HG02981 (cell line): ENCODE data around the gene BICC1.

ENCODE experiments used
- ATAC-seq: cut with Tn5 transposase; IDR thresholded peaks from one replicate; pipeline ENCODE4 v1.9.1; 2021; ENCODE audit warnings: mild to moderate bottlenecking, moderate library complexity; ENCODE audit not compliant: unreplicated experiment

The BICC1 gene

GRCh38 chr10:58515291-58515941 is 2.7 kb downstream of the BICC1 start:
- no peak for ATAC-seq

GRCh38 chr10:58516119-58516518 is 3.4 kb downstream of the BICC1 start:
- ATAC-seq, result no peak

- ATAC-seq, result no peak
Measured at GRCh38 chr10:58516671-58517070, 4.0 kb downstream of the BICC1 start.

- no peak for ATAC-seq
Measured at GRCh38 chr10:58517081-58517480, 4.4 kb downstream of the BICC1 start.

GRCh38 chr10:58517491-58518355 is 5.1 kb downstream of the BICC1 start:
- no peak for ATAC-seq

- ATAC-seq, result no peak
Measured at GRCh38 chr10:58518775-58519174, 6.1 kb downstream of the BICC1 start.

- no peak for ATAC-seq
Measured at GRCh38 chr10:58529077-58529728, 16.5 kb downstream of the BICC1 start.

- ATAC-seq, result peak; percentile 98
Measured at GRCh38 chr10:58531084-58531695, 18.5 kb downstream of the BICC1 start.

- ATAC-seq, result no peak
Measured at GRCh38 chr10:58535311-58535710, 22.6 kb downstream of the BICC1 start.

- ATAC-seq, result no peak
Measured at GRCh38 chr10:58543141-58543540, 30.5 kb downstream of the BICC1 start.

GRCh38 chr10:58544135-58544534 is 31.5 kb downstream of the BICC1 start:
- ATAC-seq, result no peak

- ATAC-seq, result no peak
Measured at GRCh38 chr10:58545427-58545826, 32.8 kb downstream of the BICC1 start.

GRCh38 chr10:58546137-58546536 is 33.5 kb downstream of the BICC1 start:
- ATAC-seq, result no peak

- no peak for ATAC-seq
Measured at GRCh38 chr10:58546722-58547445, 34.2 kb downstream of the BICC1 start.

- ATAC-seq, result no peak
Measured at GRCh38 chr10:58547963-58548362, 35.3 kb downstream of the BICC1 start.

GRCh38 chr10:58554316-58554715 is 41.6 kb downstream of the BICC1 start:
- no peak for ATAC-seq

- ATAC-seq, result no peak
Measured at GRCh38 chr10:58555170-58555929, 42.7 kb downstream of the BICC1 start.

- ATAC-seq, result no peak
Measured at GRCh38 chr10:58555930-58556311, 43.2 kb downstream of the BICC1 start.

GRCh38 chr10:58556516-58557165 is 44.0 kb downstream of the BICC1 start:
- ATAC-seq, result no peak

- no peak for ATAC-seq
Measured at GRCh38 chr10:58557714-58558113, 45.0 kb downstream of the BICC1 start.
